Gastroesophageal sphincter (tissue), 3 donors: ENCODE data around the gene MATK.

Experiments
- POLR2A ChIP-seq, 2 donors: fragments of 450-650 bp; IDR thresholded peaks; one replicate each; pipeline ENCODE4 v1.6.1; 2017; ENCODE audit warnings: antibody characterized with exemption in 2 of 2, mild to moderate bottlenecking in 2 of 2, moderate library complexity in 1 of 2
- TF ChIP-seq, protein P1 (sequence below), 4 experiments: fragments of 200-600 bp in 2 of 4; fragments of 450-650 bp in 2 of 4; sonication (generic) in 1 of 4; IDR thresholded peaks; one replicate each; pipeline ENCODE4 v1.5.1; 2017 to 2019; ENCODE audit warnings: antibody characterized with exemption in 4 of 4, mild to moderate bottlenecking in 2 of 4, moderate library complexity in 2 of 4

DNA sequence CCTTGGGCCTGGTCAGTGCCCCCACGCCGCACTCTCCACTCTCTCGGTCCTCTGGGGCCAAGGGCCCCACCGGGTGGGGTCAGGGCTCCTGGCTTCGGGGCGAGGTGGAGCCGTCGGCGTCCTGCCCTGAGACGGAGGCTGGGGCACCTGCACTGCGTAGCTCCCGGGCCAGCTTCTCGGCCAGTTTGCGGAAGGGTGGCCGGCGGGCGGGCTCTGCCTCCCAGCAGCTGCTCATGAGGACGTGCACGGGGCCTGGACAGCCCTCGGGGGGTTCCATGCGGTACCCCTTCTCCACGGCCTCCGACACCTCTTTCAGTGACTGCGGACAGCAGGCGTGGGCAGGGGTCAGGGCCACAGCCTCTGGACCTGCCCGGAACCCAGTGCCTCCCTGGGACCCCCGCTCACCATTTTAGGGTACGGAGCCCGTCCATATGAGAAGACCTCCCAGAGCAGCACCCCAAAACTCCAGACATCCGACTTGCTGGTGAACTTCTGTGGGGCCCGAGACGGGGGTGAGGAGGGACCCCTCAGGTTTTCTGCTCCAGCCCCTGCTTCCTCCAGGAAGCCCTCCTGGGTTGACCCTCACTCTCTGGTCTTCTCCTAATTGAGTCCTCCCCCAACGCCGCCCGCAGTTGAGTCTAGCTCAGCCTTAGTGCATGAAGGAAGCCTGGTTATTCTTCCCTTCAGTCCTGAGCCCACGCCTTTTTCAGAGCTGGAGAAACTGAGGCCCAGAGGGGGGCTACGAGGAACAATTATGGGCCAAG is 7.9 kb downstream of the MATK start:
- no peak for TF ChIP-seq POLR2A (IDR thresholded peaks at IDR 0.05)
- TF ChIP-seq, protein P1, sequence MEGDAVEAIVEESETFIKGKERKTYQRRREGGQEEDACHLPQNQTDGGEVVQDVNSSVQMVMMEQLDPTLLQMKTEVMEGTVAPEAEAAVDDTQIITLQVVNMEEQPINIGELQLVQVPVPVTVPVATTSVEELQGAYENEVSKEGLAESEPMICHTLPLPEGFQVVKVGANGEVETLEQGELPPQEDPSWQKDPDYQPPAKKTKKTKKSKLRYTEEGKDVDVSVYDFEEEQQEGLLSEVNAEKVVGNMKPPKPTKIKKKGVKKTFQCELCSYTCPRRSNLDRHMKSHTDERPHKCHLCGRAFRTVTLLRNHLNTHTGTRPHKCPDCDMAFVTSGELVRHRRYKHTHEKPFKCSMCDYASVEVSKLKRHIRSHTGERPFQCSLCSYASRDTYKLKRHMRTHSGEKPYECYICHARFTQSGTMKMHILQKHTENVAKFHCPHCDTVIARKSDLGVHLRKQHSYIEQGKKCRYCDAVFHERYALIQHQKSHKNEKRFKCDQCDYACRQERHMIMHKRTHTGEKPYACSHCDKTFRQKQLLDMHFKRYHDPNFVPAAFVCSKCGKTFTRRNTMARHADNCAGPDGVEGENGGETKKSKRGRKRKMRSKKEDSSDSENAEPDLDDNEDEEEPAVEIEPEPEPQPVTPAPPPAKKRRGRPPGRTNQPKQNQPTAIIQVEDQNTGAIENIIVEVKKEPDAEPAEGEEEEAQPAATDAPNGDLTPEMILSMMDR (IDR thresholded peaks at IDR 0.05), result no peak
